HG03469 (cell line): ENCODE data around the gene FAM221B.

Experiments used
- ATAC-seq: cut with Tn5 transposase; IDR thresholded peaks from one replicate; pipeline ENCODE4 v1.9.1; 2021; ENCODE audit warnings: mild to moderate bottlenecking, moderate library complexity, moderate number of reproducible peaks; ENCODE audit not compliant: unreplicated experiment

Gene FAM221B, protein sequence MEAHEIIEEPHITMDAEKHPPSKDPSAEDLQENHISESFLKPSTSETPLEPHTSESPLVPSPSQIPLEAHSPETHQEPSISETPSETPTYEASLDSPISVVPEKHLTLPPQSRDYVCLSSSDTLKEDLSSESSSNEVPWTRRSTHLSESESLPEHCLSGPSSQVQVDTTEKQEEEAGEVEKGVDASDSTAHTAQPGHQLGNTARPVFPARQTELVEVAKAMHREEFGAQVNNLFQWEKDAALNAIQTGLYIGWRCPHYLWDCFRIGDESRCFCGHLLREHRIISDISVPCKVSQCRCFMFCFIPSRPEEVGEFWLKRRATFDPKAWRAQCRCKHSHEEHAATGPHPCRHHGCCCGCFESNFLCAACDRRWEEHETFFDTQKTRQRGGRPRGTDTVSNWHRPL

DNA sequence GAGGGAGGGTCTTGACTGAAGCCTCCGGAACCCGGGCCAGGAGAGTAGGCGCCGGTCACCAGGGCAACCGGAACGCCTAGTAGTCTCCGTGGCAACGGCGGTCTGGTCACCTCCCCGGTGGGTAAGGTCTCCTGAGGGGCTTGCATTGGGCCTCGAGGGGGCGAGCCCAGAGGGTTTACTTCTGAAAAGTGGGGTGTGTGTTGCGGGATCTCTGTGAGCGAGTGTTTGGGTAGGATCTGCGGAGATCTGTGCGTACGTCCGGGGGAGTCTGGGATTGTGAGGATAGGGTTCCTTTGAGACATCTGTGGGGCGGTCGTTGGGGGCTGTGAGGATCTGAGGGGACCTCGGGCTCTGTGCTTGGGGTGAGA, at the start of gene FAM221B:
FAM221B (minus strand) TSS at position 17 of the 368 bp plus-strand sequence. CDS start 2,571 bp downstream, outside the sequence.
- no peak for ATAC-seq

- ATAC-seq = no peak
Observed at GRCh38 chr9:35872505-35872904, 44.0 kb upstream of the FAM221B start.

- no peak for ATAC-seq
Observed at GRCh38 chr9:35871545-35871944, 43.0 kb upstream of the FAM221B start.

- ATAC-seq = no peak
Observed at GRCh38 chr9:35870351-35870923, 41.9 kb upstream of the FAM221B start, which contains the start of gene OR13J1. TSS of gene OR13J1 (minus strand) at chr9:35870401. CDS start at chr9:35870401, 0 bp downstream.

DNA sequence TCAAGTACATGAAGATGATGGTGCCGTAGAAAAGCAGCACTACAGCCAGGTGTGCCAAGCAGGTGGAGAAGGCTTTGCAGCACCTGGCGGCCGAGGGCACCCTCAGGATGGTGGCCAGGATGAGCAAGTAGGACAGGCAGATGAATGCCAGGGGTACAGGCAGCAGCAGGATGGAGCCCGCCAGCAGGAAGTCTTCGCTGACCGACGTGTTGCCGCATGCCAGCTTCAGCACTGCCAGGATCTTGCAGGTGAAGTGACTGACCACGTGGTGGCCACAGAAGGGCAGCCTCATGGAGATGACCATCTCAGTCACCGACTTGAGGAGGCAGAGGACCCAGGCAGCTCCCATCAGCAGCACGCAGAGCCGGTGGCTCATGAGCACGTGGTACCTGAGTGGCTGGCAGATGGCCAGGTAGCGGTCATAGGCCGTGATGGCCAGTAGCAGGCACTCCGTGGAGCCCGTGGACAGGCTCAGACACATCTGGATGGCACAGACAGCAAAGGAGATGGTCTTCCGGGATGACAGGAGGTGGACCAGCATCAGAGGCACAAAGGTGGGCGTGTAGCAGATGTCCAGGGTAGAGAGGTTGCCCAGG, 41.2 kb upstream of the FAM221B start:
- ATAC-seq = no peak

GRCh38 chr9:35868933-35869332, 40.4 kb upstream of the FAM221B start:
- ATAC-seq = no peak

GRCh38 chr9:35867538-35867937, 39.0 kb upstream of the FAM221B start:
- ATAC-seq = no peak

DNA sequence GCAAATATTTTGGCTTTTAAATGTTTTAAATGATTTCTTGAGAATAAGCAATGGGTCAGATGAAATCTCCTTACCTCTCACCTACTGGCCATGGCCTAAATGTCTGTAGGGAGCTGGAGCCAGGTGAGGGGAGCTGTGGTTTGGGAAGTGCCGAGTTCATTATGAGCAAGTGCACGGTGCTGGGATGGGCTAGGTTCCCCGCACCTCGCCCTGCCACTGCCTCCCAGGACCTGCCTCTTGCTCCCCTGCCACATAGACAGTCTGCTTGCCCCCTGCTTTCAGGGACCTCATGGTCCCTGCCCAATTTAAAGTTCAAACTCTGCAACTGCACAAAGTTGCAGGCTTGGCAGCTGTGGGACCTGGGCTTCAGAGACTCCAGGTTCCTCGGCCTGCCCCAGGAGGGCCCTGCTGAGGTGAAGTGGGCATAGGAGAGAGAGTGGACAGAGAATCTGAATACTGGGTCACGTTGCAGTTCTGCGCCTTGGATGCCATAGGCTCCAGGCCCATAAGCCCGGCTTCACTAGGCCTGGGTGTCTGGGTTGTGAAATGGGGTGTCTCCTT, 36.2 kb upstream of the FAM221B start:
- ATAC-seq = no peak

DNA sequence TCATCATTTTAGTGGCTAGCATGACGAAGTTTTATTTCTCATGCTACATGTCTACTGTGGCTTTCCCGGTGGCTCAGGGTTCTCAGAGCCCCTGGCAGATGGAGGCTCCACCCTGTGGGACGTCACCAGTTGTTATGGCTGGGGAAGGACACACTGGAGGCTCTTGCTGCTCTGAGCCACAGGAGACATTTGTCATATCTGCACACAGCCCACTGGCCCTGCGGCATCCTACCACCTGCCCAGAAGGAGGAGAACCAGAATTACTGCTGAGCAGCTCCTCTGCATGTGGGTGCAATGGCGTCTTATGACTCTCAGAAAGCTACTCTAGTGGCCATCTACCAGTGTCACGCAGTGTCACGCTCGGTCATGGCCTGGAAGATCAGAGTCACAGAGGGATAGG, 35.1 kb upstream of the FAM221B start:
- no peak for ATAC-seq

DNA sequence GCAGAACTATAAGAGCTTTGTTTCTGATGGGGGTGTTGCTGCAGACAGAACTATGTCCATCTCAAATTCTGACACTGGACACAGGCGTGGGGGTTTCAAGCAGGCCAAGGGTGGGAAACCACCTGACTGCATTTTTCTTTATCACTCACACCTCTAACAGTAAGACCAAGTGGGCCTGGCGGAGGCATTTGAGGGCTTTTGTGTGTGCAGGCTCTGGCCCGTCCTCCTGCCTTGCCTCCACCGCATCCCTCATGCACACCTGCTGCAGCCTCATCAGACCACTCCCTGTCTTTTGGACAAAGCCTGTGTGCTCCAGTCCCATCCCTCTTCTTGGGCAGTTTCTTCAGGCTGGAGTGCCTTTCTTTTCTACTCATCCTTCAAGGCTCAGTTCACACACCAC, 33.8 kb upstream of the FAM221B start:
- no peak for ATAC-seq

GRCh38 chr9:35861161-35861897, 32.8 kb upstream of the FAM221B start:
- no peak for ATAC-seq

DNA sequence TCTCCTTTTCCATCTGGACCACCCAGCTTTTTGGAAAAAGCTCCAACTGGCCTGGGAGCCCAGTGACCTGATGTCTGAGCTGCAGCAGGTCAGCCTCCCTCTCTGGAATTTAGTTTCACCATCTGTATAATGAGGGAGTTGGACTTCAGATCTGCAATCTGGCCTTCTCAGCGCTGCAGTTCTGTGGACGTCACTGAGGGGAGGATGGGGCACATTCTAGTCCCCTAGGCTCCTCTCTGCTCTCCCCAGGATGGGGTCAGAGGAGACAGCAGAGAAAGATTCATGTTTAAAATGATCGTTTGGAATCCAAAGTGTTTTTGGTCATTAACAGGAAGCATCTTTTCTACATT, 31.4 kb upstream of the FAM221B start:
- ATAC-seq = no peak

- ATAC-seq = no peak
Observed at GRCh38 chr9:35859310-35859989, 30.9 kb upstream of the FAM221B start.

DNA sequence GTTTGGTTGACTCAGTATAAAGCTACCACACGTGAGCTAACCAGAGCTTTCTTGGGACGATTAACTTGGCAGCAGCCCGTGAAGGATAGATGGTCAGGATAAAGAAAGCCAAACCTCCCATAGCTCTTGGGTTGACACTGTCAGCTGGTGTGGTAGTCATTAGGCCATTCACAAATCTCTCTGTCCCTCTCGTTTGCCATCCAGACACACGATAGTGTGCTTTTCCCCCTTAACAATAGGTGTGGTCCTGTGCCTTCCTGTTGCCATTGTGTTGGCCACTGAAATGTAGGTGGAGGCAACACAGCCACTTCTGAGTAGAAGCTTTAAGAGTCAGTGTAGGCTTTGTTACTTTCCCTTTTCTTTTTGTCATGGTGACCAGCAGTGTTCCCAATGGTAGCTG, 29.9 kb upstream of the FAM221B start:
- no peak for ATAC-seq

- no peak for ATAC-seq
Observed at GRCh38 chr9:35856882-35857281, 28.4 kb upstream of the FAM221B start.

DNA sequence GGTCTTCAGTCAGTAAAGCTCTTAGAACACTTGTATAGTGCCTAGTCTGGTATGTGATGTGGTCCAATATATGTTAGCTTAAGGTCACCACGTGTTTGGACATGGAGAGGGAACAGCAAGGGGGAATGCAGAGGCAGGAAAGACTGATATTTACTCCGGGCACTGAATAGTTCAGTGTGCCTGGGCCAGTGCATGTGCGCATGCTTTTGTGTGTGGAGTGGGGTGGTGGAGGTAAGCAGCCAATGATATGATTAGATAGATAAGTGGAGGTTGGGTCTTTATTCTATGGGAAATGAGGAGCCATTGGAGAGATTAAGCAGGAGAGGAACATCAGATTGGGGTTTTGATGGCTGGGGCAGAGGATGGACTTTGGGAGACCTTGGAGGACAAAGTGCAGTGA, 27.7 kb upstream of the FAM221B start:
- no peak for ATAC-seq

GRCh38 chr9:35854091-35854762, 25.7 kb upstream of the FAM221B start:
- no peak for ATAC-seq

DNA sequence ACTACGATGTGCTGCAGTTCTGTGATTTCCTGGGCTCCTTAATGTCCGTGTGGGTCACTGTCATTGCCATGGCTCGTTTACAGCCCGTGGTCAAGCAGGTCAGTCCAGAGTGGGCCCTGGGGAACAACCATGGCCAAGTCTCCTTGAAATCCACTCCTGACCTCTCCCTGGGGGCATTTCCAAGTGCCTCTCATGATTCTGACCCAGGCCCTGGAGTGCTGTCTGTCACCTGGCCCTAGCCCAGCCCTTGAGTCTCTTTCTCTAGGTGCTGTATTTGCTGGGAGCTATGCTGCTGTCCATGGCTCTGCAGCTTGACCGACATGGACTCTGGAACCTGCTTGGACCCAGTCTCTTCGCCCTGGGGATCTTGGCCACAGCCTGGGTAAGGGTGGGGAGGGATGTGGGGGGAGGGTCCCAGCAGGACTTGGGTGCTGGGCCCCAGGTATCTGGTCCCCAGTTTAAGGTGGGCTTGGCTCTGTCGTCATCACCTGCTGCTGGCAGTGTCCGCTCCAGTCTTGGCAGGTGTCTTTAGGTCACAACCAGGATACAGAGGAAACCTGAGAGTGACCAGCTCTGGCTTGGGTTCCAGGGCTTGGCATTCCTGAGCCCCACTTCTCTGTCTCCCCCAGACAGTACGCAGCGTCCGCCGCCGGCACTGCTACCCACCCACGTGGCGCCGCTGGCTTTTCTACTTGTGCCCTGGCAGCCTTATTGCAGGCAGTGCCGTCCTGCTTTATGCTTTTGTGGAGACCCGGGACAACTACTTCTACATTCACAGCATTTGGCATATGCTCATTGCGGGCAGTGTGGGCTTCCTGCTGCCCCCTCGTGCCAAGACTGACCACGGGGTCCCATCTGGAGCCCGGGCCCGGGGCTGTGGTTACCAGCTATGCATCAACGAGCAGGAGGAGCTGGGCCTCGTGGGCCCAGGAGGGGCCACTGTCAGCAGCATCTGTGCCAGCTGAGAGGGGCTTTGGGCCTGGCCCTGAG, 24.6 kb upstream of the FAM221B start:
- no peak for ATAC-seq

DNA sequence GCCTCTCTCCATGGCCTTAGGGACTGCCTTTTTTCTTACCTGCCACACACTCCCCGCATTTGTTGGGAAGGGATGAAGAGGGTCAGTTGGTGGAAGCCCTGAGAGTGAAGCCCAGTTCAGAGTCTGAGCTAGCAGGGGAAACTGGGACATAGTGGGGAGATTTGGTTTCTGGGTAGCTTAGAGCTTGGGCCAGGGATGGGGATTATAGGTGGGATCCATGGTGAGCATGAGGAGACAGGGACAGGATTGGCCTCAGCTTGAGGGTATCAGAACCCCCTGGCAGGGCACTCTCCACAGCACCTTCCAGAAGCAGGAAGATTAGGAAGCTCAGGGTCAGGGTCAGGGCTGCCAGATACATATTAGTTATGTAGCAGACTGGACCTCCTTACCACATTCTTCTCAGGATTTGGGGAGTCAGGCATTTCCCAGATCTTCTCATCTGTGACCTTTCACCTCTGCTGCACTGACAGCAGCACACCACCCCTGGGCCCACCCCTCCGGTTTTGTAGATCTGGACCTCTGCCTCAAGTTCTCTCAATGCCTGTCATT, 23.8 kb upstream of the FAM221B start:
- no peak for ATAC-seq
